Adrenal gland (tissue), 12 donors: Measurements from ENCODE around the gene TFAP2B. TPM values are rescaled to one million over a fixed set of nuclear protein-coding genes. Genes with fewer than 3 reads are reported as not detected.

ENCODE experiments used
- DNase-seq, 7 donors: peaks; one replicate each; pipeline ENCODE4 v3.0.0-alpha.2; 2019 to 2020
- H3K27ac ChIP-seq, 5 donors: fragments of 200-600 bp; sonication (generic) in 4 of 5; 1 replicate in 3 of 5; 2 replicates in 2 of 5; pipeline versions ENCODE4 v1.5.1 to v1.8.0; 2016 to 2020; ENCODE audit warnings: mild to moderate bottlenecking in 1 of 5
- H3K27me3 ChIP-seq: fragments of 200-600 bp; 2 replicates; pipeline ENCODE4 v1.8.0; 2021
- H3K36me3 ChIP-seq, 2 donors: fragments of 200-600 bp; replicated peaks in 1 of 2; 1 replicate in 1 of 2; 2 replicates in 1 of 2; pipeline versions ENCODE4 v1.5.1 to v1.8.0; 2018 to 2022
- H3K4me1 ChIP-seq, 2 donors: fragments of 200-600 bp; replicated peaks in 1 of 2; 1 replicate in 1 of 2; 2 replicates in 1 of 2; pipeline versions ENCODE4 v1.5.1 to v1.8.0; 2018 to 2021
- H3K4me3 ChIP-seq, 4 donors: fragments of 200-600 bp; sonication (generic) in 3 of 4; one replicate each; pipeline ENCODE4 v1.5.1; 2016 to 2018
- H3K9me3 ChIP-seq, 3 donors: fragments of 200-600 bp; sonication (generic) in 1 of 3; replicated peaks in 1 of 3; 1 replicate in 2 of 3; 2 replicates in 1 of 3; pipeline versions ENCODE4 v1.5.1 to v1.8.0; 2016 to 2021
- POLR2A ChIP-seq, 2 donors: fragments of 450-650 bp; IDR thresholded peaks; one replicate each; pipeline ENCODE4 v1.6.1; 2017; ENCODE audit warnings: antibody characterized with exemption in 2 of 2, mild to moderate bottlenecking in 2 of 2, moderate library complexity in 1 of 2
- WGBS, 4 donors: extraction: QIAGEN DNeasy Blood & Tissue Kit in 2 of 4; methylation state at CpG; one replicate each; pipeline versions ENCODE4 v1.1.5 to v1.1.7; 2013 to 2017; 5-methylcytosine and 5-hydroxymethylcytosine counted together
- intact Hi-C, 2 donors: fragments of 100-400 bp; cut with DNase I; formaldehyde crosslinking; loops; one replicate each; pipeline versions ENCODE4 v1.14.1 to v1.15.0; 2022 to 2023
- polyA plus RNA-seq, 3 donors: library from polyadenylated mRNA; stranded (reverse); fragments of 200-250 nt in 2 of 3; fragments of 350-450 nt in 1 of 3; fragmentation: Illumina TruSeq in 1 of 3; extraction: RNeasy Lipid Tissue Mini Kit (QIAGEN cat#74804) in 1 of 3; gene quantifications; one replicate each; pipeline ENCODE4 v1.2.3, GENCODE V29; 2013 to 2014
- total RNA-seq, 9 donors: library from RNA; depleted of rRNA in 4 of 9; stranded (reverse); fragments of >200 nt in 4 of 9; fragments of 120-200 nt in 1 of 9; fragmentation: NEBNext Ultra II Directional in 1 of 9; extraction: Animal tissue kit (Norgen Biotek cat#: 25700) in 1 of 9; gene quantifications; one replicate each; pipeline versions ENCODE4 v1.1.0 to v1.2.4, GENCODE V29; 2013 to 2023
- TF ChIP-seq, protein P1 (sequence below), 6 experiments: fragments of 450-650 bp in 4 of 6; fragments of 200-600 bp in 2 of 6; sonication (generic) in 1 of 6; IDR thresholded peaks; 1 replicate in 5 of 6; 2 replicates in 1 of 6; pipeline versions ENCODE4 v1.5.1 to v1.8.0; 2016 to 2021; ENCODE audit warnings: antibody characterized with exemption in 6 of 6, mild to moderate bottlenecking in 2 of 6, moderate library complexity in 1 of 6
- donor health status: healthy with polysubstance abuse.
- donor health status: Bipolar disorder and iron deficiency.
- donor health status: DM: yes; HTN: yes; CAD: no.
- donor health status: DM: no; HTN: no; CAD: no.
- donor health status: DM: no; HTN: no; CAD: no.
- donor health status: DM: yes; HTN: yes; CAD: no.

The TFAP2B gene
- total and polyA plus RNA-seq, 12 donors, result 0.19 to 7.1 (median 2.7) TPM; not detected in 3

DNA sequence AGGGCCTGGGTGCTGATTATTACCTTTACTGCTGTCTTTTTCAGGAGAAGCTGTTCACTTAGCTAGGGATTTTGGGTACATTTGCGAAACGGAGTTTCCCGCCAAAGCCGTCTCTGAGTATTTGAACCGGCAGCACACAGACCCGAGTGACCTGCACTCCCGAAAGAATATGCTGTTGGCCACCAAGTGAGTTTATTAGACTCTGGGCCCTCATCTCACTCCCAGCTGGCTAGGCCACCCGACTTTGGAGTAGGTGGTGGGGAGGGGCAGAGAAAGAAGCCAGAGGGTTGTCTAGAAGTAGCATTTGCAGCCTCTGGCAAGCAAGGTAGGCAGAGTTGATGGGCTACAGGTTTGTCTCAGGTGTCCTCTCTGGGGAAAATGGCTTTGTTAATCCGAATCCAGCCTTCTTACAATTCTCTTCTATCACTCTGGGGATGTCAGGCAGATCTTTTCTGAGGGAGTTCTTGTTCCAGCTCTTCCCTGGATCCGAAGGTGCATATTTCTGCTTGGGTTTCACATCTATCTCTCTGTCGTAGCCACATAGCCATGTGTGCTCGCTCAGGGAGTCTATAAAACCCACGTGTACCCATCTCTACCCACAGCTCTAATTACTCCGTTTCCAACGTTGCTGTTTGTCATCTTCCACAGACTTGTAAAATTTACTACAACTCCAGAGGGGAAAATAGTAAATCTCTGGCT is 21.6 kb downstream of the TFAP2B start:
- no peak overlapping the region for H3K4me3 ChIP-seq

DNA sequence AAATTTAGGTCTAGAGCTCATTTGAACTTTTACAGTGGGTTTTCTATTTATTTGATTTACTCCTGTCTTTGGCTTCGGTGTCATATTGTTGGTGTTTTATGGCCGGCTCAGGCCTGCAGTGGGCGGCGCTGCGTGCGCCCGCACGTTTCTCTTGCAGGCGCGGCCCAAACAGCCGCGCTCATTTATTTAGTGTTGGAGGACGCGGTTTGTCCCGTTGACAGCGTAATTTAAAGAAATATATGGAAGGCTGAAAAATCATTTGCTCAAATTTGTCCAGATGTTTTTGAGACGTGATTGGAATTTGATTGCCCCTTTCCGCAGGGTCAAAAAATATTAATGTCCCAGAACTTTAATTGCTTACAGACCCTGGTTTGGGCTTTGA is 22.1 kb downstream of the TFAP2B start:
- Histone ChIP-seq H3K4me1 (no peaks in the 10 kb centered on the region), H3K27ac (no peak overlapping the region), H3K4me3 (no peak overlapping the region), H3K9me3 (no peaks in the 10 kb centered on the region), H3K27me3 (peaks cover 47% of the 10 kb centered on the region), H3K36me3 (no peaks in the 10 kb centered on the region)
- 9 to 23% (median 12%) methylated on average over 18 of the region's 18 CpGs for WGBS, 4 donors
- intact Hi-C loops, result no loop called here
- TF ChIP-seq POLR2A (IDR thresholded peaks at IDR 0.05), result no peak
- no peak for DNase-seq

More for the DNA sequence above, 21.6 kb downstream of the TFAP2B start:
- no peaks in the 10 kb centered on the region for H3K9me3 ChIP-seq
- intact Hi-C loops, result no loop called here
- H3K36me3 ChIP-seq, result no peaks in the 10 kb centered on the region
- no peak for DNase-seq
- peaks cover 42% of the 10 kb centered on the region for H3K27me3 ChIP-seq
- WGBS, 4 donors, result 7 to 24% (median 14%) methylated on average over 15 of the region's 15 CpGs
- H3K27ac ChIP-seq, result no peak overlapping the region
- no peak for TF ChIP-seq POLR2A (IDR thresholded peaks at IDR 0.05)
- TF ChIP-seq, protein P1, sequence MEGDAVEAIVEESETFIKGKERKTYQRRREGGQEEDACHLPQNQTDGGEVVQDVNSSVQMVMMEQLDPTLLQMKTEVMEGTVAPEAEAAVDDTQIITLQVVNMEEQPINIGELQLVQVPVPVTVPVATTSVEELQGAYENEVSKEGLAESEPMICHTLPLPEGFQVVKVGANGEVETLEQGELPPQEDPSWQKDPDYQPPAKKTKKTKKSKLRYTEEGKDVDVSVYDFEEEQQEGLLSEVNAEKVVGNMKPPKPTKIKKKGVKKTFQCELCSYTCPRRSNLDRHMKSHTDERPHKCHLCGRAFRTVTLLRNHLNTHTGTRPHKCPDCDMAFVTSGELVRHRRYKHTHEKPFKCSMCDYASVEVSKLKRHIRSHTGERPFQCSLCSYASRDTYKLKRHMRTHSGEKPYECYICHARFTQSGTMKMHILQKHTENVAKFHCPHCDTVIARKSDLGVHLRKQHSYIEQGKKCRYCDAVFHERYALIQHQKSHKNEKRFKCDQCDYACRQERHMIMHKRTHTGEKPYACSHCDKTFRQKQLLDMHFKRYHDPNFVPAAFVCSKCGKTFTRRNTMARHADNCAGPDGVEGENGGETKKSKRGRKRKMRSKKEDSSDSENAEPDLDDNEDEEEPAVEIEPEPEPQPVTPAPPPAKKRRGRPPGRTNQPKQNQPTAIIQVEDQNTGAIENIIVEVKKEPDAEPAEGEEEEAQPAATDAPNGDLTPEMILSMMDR (IDR thresholded peaks at IDR 0.05), result no peak
- no peaks in the 10 kb centered on the region for H3K4me1 ChIP-seq

DNA sequence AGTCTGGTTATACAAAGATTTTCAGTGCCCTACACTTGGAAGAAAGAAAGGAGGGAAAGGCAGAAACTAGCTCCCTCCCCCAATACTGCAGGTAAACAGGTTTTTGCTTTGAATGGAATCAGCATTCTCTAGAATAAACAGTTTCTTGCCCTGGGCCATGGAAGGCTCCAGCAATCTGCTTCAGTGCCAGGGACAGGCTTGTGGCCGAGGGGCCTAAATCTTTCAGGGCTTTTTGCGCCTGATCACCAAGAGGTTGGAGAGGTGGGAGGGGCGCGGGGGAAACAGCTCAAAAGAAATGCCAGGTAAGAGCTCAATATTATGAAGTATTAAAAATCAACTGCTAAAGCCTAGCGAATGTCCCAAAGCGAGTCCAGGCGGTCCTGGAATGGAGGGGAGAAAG is 23.8 kb downstream of the TFAP2B start:
- no peak for DNase-seq
- WGBS, 4 donors, result 13 to 22% (median 15%) methylated on average over 7 of the region's 7 CpGs
- Histone ChIP-seq H3K4me1 (no peaks in the 10 kb centered on the region), H3K4me3 (no peak overlapping the region), H3K36me3 (no peaks in the 10 kb centered on the region), H3K27ac (no peak overlapping the region), H3K27me3 (peaks cover 53% of the 10 kb centered on the region), H3K9me3 (no peaks in the 10 kb centered on the region)
- TF ChIP-seq POLR2A (IDR thresholded peaks at IDR 0.05), result no peak
- TF ChIP-seq, protein P1 (IDR thresholded peaks at IDR 0.05), result no peak
- intact Hi-C loops, result no loop called here

DNA sequence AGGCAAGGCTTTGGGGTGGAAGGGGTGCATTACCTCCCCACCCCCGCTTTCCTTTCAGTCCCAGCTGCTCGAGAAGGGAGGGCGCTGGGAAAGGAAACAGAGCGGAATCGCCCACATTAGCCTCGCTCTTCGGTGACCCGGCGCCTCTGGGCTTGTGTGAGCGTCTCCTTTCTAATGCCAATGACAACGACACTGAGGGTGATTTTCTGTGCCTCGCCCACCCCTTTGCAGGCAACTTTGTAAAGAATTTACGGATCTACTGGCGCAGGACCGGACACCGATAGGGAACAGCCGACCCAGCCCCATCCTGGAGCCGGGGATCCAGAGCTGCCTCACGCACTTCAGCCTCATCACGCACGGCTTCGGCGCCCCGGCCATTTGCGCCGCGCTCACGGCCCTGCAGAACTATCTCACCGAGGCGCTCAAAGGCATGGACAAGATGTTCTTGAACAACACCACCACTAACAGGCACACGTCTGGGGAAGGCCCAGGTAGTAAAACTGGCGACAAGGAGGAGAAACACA is 24.3 kb downstream of the TFAP2B start:
- TF ChIP-seq, protein P1 (IDR thresholded peaks at IDR 0.05), result no peak
- TF ChIP-seq POLR2A (IDR thresholded peaks at IDR 0.05), result no peak
- Histone ChIP-seq H3K27me3 (peaks cover 53% of the 10 kb centered on the region), H3K9me3 (no peaks in the 10 kb centered on the region), H3K27ac (no peak overlapping the region), H3K36me3 (no peaks in the 10 kb centered on the region), H3K4me1 (no peaks in the 10 kb centered on the region), H3K4me3 (no peak overlapping the region)
- 4 to 10% (median 7%) methylated on average over 18 to 32 of the region's 32 CpGs for WGBS, 4 donors
- no peak for DNase-seq
- intact Hi-C loops, result no loop called here

DNA sequence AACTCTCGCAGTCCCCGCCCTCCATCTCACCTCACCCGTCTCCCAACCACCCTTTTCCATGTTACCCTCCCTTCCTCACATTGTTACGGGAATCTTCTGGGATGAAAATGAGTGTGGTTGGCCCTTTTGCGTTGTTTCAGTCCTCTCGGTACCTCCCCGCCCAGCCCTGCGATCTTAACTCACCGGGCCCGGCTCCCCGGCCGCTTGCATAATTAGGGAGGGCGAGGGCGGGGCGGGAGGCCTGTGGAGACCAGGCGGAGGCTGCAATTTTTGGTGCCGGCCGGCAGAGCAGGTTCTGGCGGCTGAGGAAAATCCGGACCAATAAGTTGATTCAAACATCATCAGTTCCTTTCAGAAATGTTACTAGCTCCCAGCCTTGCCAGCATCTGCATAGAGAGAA is 25.2 kb downstream of the TFAP2B start:
- WGBS, 4 donors, result 8 to 11% (median 10%) methylated on average over 15 to 20 of the region's 20 CpGs
- no peaks in the 10 kb centered on the region for H3K4me1 ChIP-seq
- H3K9me3 ChIP-seq, result no peaks in the 10 kb centered on the region
- no peak for DNase-seq
- no peaks in the 10 kb centered on the region for H3K36me3 ChIP-seq
- intact Hi-C loops, result no loop called here
- no peak overlapping the region for H3K27ac ChIP-seq
- H3K27me3 ChIP-seq, result peaks cover 51% of the 10 kb centered on the region
- no peak for TF ChIP-seq POLR2A (IDR thresholded peaks at IDR 0.05)
- TF ChIP-seq, protein P1 (IDR thresholded peaks at IDR 0.05), result no peak
- no peak overlapping the region for H3K4me3 ChIP-seq
